Hematopoietic multipotent progenitor cell treated with erythropoietin and hydrocortisone succinate and interleukin-3 and kit ligand, for 8 days (in vitro differentiated cells): ENCODE data around the gene NAT8L.

Experiments used
- DNase-seq: peaks from one replicate; pipeline ENCODE4 v3.0.0-alpha.2; 2015

Gene NAT8L

GRCh38 chr4:2076908-2077536, 17.9 kb downstream of the NAT8L start:
- DNase-seq, result no peak

- no peak for DNase-seq
Measured at GRCh38 chr4:2077537-2078460, 18.7 kb downstream of the NAT8L start.

- no peak for DNase-seq
Measured at GRCh38 chr4:2078584-2078983, 19.5 kb downstream of the NAT8L start.

- no peak for DNase-seq
Measured at GRCh38 chr4:2079006-2079405, 19.9 kb downstream of the NAT8L start.

- DNase-seq, result no peak
Measured at GRCh38 chr4:2079926-2080325, 20.8 kb downstream of the NAT8L start.

- DNase-seq, result no peak
Measured at GRCh38 chr4:2080429-2081300, 21.5 kb downstream of the NAT8L start.

- no peak for DNase-seq
Measured at GRCh38 chr4:2081540-2081939, 22.4 kb downstream of the NAT8L start.

GRCh38 chr4:2082118-2082517, 23.0 kb downstream of the NAT8L start:
- DNase-seq, result no peak

GRCh38 chr4:2082627-2083026, 23.5 kb downstream of the NAT8L start:
- no peak for DNase-seq

GRCh38 chr4:2083116-2083825, 24.1 kb downstream of the NAT8L start:
- no peak for DNase-seq

GRCh38 chr4:2083826-2084160, 24.7 kb downstream of the NAT8L start:
- DNase-seq, result no peak

- DNase-seq, result no peak
Measured at GRCh38 chr4:2084316-2084715, 25.2 kb downstream of the NAT8L start.

GRCh38 chr4:2085496-2085901, 26.4 kb downstream of the NAT8L start:
- DNase-seq, result no peak

- no peak for DNase-seq
Measured at GRCh38 chr4:2087170-2087569, 28.0 kb downstream of the NAT8L start.

GRCh38 chr4:2089222-2089621, 30.1 kb downstream of the NAT8L start:
- no peak for DNase-seq

GRCh38 chr4:2090642-2091041, 31.5 kb downstream of the NAT8L start:
- DNase-seq, result no peak

- no peak for DNase-seq
Measured at GRCh38 chr4:2091990-2092668, 33.0 kb downstream of the NAT8L start.

- no peak for DNase-seq
Measured at GRCh38 chr4:2092669-2093053, 33.5 kb downstream of the NAT8L start.

- DNase-seq, result no peak
Measured at GRCh38 chr4:2093265-2093664, 34.1 kb downstream of the NAT8L start.

GRCh38 chr4:2094545-2094944, 35.4 kb downstream of the NAT8L start:
- no peak for DNase-seq

GRCh38 chr4:2095236-2096072, 36.3 kb downstream of the NAT8L start:
- DNase-seq, result no peak
